Inflammatory macrophage (primary cell): ENCODE data around the gene OPCML.

Experiments used
- DNase-seq, 2 donors: peaks; one replicate each; pipeline ENCODE4 v3.0.0-alpha.2; 2020 to 2022

The OPCML gene

GRCh38 chr11:133227632-133228111, 304.6 kb downstream of the OPCML start:
- no peak for DNase-seq

GRCh38 chr11:133224271-133224670, 308.0 kb downstream of the OPCML start:
- no peak for DNase-seq

DNA sequence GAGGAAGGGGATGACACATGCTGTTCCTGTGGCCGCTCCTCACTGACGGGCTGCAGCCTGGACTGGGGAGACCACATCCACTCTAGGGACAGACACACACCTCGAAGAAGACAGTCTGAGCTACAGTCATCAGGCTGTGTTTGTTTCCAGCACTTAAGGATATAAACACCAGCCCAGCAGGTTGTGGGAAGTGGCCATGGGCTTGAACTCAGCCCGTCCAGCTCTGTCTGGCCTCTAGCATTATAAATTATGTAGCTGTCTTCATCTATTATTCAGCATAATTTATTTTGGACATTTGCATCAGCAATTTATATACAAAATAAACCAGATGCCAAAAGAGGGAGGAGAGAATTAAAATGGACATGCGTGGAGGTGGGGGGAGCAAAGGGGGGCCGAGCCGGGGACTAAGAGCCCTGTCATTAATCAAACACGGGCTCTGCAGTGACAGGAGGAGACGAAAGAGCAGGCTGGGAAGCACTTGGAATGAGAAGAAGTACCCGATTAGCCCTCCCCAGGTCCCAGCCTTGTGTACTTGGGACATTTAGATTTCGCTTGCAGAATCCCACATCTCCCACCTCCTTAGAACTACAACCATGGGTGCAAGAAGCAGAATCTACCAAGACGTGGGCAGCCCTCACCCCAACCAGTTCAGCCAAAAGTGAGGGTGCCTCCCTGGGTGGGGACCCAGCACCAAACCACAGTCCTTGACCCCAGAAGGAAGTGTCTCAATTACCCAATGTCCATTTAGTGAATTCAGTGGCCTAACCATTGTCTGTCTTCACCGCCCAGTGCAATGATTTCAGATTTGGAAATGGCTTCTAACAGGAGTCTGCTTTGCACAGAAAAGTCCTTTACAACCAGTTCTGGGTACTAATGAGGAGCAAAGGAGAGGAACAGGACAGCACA, 309.6 kb downstream of the OPCML start:
- peak in 1 of 2 donors; percentile 52 for DNase-seq

GRCh38 chr11:133219543-133219942, 312.8 kb downstream of the OPCML start:
- no peak for DNase-seq

DNA sequence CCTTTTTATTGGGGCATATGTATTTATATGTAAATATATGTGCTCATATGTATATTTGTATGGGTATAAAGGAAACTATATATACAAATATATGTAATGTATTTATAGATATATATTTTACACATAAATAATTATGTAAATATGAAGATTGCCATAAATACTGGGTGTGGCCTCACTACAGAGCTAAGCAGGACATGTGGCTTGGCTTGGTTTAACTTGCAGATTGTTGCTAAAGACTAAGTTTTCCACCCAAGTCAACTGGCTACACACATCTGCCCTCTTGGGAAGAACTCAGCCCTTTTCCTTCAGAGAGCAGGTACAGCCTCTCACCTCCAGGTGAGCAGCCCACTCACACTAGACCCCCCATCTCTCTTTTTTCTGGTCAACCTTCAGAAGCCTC, 315.5 kb downstream of the OPCML start:
- DNase-seq = no peak

DNA sequence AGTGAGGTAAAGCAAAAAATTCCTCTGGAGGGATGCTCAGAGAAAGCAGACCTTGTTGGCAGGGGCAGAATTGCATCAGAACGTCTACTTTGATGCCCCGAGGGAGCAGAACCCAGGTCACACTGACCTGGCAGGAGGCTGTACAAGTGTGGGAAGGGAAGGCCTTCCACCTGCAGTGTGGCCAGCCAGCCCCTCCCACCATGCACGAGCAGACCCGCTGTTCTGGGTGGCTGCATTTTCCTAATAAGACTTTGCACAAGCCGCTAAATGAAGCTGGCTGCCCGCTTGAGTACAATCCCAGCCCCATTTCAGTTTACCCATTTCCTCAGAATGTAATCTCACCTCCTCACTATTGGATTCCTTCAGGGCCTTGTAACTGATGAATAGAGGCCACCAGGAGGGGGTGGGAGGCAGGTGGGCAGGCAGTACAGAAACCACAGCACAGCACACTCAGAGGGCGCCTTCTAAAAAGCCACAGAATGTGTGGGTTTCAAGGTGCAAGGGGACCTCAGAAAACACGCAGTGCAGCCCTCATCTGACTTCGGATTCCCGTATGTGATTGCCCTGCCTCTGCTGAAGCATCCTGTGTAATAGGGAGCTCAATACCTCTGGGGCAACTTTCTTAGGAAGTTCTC, 316.6 kb downstream of the OPCML start:
- DNase-seq = no peak

- no peak for DNase-seq
Measured at GRCh38 chr11:133214646-133215045, 317.7 kb downstream of the OPCML start.

DNA sequence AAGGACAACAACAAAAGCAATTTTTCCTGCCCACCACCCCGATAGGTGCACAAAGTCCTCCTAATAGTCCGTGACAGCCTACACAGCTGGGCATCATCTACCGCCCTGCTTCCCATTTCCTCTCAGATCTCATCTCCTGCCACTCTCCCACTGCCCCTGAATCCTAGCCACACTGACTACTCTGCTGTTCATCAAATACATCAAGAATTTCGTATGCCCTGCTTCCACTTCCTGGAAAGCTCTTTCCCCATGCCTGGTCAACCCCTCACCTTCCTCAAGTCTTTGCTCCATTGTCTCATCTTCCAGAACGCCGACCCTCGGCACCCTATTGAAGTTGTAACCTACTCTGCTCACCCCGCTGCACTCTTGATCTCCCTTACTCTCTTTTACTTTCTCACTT, 320.1 kb downstream of the OPCML start:
- no peak for DNase-seq

GRCh38 chr11:133207995-133208394, 324.3 kb downstream of the OPCML start:
- DNase-seq = no peak

GRCh38 chr11:133206313-133207005, 325.8 kb downstream of the OPCML start:
- no peak for DNase-seq

- DNase-seq = peak; percentile 49 to 75
Measured at GRCh38 chr11:133204158-133204557, 328.1 kb downstream of the OPCML start.

GRCh38 chr11:133202816-133203215, 329.5 kb downstream of the OPCML start:
- DNase-seq = peak in 1 of 2 donors; percentile 34

DNA sequence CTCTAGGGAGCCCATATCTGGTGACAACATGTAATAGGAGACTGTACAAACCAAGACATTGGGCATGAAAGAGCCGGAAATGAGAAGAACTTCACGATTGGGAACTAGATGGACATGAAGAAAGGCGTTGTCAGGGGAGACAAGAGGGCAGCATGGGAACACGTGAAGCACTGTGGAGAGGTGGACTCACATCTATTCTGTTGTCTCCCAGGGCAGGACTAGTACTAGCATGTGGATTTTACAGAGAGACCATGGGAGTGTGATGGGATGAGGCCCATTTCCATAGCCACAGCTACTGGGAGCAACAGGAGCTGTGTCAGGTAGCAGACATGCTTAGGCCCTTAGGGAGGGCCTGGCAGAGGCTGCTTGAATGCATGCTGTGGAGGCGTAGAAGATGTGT, 333.9 kb downstream of the OPCML start:
- no peak for DNase-seq

DNA sequence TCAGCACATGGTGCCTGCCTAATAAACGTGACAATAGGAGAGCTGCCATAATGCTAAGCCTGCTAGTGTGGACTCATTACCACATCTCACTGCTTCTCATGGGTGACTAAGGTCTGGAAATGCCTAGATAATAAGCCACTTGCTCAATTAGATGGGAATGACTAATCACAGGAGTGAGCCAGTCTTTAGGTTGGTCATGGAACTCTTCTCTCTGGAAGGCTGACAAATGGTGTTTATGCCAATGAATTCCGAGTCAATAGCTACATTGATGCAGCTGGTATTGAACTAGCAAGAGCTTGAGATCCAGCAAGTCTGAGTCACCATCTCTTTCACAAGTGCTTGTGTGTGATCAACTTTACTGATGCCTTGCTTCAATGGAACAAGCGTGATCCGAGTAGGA, 334.9 kb downstream of the OPCML start:
- no peak for DNase-seq

- DNase-seq = no peak
Measured at GRCh38 chr11:133191931-133192330, 340.4 kb downstream of the OPCML start.

GRCh38 chr11:133181667-133182066, 350.6 kb downstream of the OPCML start:
- no peak for DNase-seq

GRCh38 chr11:133181066-133181465, 351.2 kb downstream of the OPCML start:
- no peak for DNase-seq

GRCh38 chr11:133180201-133180600, 352.1 kb downstream of the OPCML start:
- DNase-seq = no peak

DNA sequence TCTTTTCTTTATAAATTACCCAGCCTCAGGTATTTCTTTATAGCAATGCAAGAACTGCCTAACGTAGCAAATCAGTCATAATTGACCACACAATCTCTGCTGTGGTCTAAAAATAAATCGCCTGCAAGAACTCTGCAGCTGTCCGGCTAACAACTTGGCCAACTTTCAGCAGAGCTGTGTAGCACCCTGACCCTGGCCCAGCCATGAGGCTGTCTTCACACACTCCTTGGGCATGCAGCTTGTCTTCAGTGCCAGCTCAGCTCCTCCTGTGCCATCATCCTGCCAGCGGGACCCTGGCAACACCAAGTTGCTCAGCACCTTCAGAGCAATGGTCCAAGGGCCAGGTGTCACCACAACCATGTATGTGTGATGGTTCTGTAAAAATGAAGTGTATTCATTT, 355.6 kb downstream of the OPCML start:
- no peak for DNase-seq

DNA sequence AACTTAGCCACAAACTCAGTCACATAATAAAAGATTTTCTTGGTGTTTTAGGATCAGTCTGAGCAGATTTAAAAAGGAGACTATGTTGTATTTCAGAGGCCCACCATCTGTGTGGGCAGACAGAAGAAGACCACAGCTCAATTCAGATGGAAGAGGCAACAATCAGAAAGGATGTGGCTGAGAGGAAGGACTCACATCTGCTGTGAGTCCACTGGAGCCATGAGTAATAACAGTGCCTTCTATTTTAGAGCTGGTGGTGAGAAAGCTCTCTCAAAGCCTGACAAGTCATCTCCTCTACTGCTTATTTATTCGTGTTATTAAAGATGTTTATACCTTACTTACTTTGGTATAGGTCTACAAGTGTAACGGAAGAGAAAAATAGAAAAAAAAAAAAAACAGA, 357.2 kb downstream of the OPCML start:
- DNase-seq = no peak

DNA sequence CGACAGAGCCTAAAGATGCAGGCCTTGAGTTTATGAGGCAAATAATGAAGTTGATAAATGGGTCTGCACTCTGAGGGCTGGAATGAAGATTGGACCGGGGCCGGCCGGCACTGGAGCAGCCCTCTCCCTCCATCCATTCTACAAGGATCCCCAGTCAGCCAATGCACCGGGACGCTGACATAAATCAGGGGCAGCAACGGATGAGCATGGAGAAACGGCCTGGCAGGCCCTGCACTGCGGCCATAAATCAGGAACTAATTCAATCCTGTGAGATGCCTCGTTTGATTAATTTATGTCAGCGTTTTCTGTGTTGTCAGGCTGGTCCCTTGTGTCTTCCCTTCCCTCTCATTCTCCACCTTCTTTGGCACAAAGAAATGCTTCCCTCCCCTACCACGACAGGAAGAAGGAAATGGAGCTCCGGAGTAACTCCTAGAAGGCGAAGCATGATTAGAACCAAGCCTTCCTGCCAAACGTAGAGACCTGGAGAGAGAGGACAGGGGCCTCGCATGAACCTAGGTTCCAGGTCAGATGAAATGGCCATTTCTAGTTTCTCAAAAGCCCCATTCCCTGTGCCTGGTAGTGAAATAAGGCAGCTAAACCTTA, 358.4 kb downstream of the OPCML start:
- no peak for DNase-seq

DNA sequence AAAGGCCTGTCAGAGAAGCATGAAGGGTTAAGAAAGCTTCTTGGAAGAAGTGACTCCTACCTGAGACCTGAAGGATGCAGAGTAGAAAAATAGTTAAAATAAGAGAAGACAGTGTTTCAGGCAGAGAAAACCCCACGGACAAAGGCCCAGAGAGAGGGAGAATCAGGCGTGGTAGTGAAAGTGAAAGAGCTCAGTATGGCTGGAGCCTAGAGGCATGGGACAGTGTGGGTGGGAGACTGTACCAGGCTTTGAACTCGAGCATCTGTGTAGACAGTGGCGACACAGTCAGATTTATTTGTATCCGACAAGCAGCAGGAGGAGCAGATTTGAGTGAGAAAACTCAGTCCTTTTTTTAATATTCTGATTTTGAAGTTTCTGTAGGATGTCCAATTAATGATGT, 360.0 kb downstream of the OPCML start:
- no peak for DNase-seq

GRCh38 chr11:133171374-133171773, 360.9 kb downstream of the OPCML start:
- no peak for DNase-seq
